Body of pancreas (tissue), 4 donors: ENCODE measurements around the gene NAXE. TPM values are rescaled to one million over a fixed set of nuclear protein-coding genes. Genes with fewer than 3 reads are reported as not detected.

ENCODE experiments used
- ATAC-seq: fragments of 150-250 bp; one replicate; pipeline ENCODE4 v1.9.1; 2016
- DNase-seq, 4 donors: peaks; one replicate each; pipeline ENCODE4 v3.0.0-alpha.2; 2019
- H3K27ac ChIP-seq, 4 donors: fragments of 200-600 bp; sonication (generic); 1 replicate in 3 of 4; 2 replicates in 1 of 4; pipeline versions ENCODE4 v1.5.1 to v1.6.1; 2016 to 2019; ENCODE audit warnings: mild to moderate bottlenecking in 1 of 4, mixed read lengths in 1 of 4, moderate library complexity in 1 of 4
- H3K27me3 ChIP-seq, 2 donors: fragments of 200-600 bp; sonication (generic); one replicate each; pipeline ENCODE4 v1.6.0; 2016; ENCODE audit warnings: mild to moderate bottlenecking in 1 of 2
- H3K36me3 ChIP-seq, 2 donors: fragments of 200-600 bp; sonication (generic); replicated peaks in 1 of 2; 2 replicates each; pipeline ENCODE4 v1.5.1; 2016; ENCODE audit warnings: low read depth in 2 of 2; ENCODE audit not compliant: insufficient read depth in 1 of 2
- H3K4me1 ChIP-seq: fragments of 200-600 bp; sonication (generic); one replicate; pipeline ENCODE4 v1.6.0; 2016
- H3K4me3 ChIP-seq, 2 donors: fragments of 200-600 bp; sonication (generic); 1 replicate in 1 of 2; 2 replicates in 1 of 2; pipeline ENCODE4 v1.5.1; 2016 to 2019
- H3K9me3 ChIP-seq, 3 donors: fragments of 200-600 bp; sonication (generic); 1 replicate in 2 of 3; 2 replicates in 1 of 3; pipeline ENCODE4 v1.5.1; 2016
- CTCF ChIP-seq, 7 experiments: fragments of 450-650 bp in 4 of 7; fragments of 200-600 bp in 3 of 7; sonication (generic) in 3 of 7; IDR thresholded peaks; one replicate each; pipeline ENCODE4 v1.5.1; 2016 to 2019; ENCODE audit warnings: antibody characterized with exemption in 7 of 7
- POLR2A ChIP-seq, 3 donors: fragments of 450-650 bp; IDR thresholded peaks; one replicate each; pipeline ENCODE4 v1.6.1; 2016; ENCODE audit warnings: antibody characterized with exemption in 3 of 3, mild to moderate bottlenecking in 2 of 3
- WGBS, 2 donors: methylation state at CpG; one replicate each; pipeline ENCODE4 v1.1.5; 2017; 5-methylcytosine and 5-hydroxymethylcytosine counted together
- intact Hi-C: fragments of 100-400 bp; cut with DNase I; formaldehyde crosslinking; loops from one replicate; pipeline ENCODE4 v1.15.1; 2023
- total RNA-seq, 2 donors: library from RNA; depleted of rRNA; stranded (reverse); fragments of >200 nt; gene quantifications; one replicate each; pipeline ENCODE4 v1.1.0, GENCODE V29; 2016

Gene NAXE
- total RNA-seq, 2 donors from 2014 or later, result 46.1 to 62.8 TPM

- peak; percentile 25 to 56 (median 36) for DNase-seq
- peaks cover 14% of the 10 kb centered on the region for H3K4me1 ChIP-seq
- H3K4me3 ChIP-seq, result no peak within 1 kb of the TSS
- peak; percentile 51 for ATAC-seq
- no peaks in the 10 kb centered on the region for H3K36me3 ChIP-seq
- H3K27me3 ChIP-seq, result peaks cover 0 to 8% of the 10 kb centered on the region in 2 donors
- intact Hi-C loops, result no loop called here
- TF ChIP-seq POLR2A (IDR thresholded peaks at IDR 0.05), result no peak
- peak in 6 of 7 experiments; percentile 17 to 52 (median 43) for TF ChIP-seq CTCF (IDR thresholded peaks at IDR 0.05)
- no peaks in the 10 kb centered on the region for H3K9me3 ChIP-seq
- WGBS, 2 donors, result 2 to 8% methylated on average over 7 of the region's 7 CpGs
- H3K27ac ChIP-seq, result no peak within 1 kb of the TSS
Measured at GRCh38 chr1:156618853-156619581, 27.4 kb downstream of the NAXE start, which contains the start of gene HAPLN2. HAPLN2 (plus strand) TSS chr1:156619415; CDS start chr1:156623491, 4,076 bp downstream.

- H3K36me3 ChIP-seq, result no peaks in the 10 kb centered on the region
- peaks cover 20% of the 10 kb centered on the region for H3K4me1 ChIP-seq
- TF ChIP-seq POLR2A (IDR thresholded peaks at IDR 0.05), result no peak
- TF ChIP-seq CTCF (IDR thresholded peaks at IDR 0.05), result no peak
- intact Hi-C loops, result no loop called here
- H3K27me3 ChIP-seq, result peaks cover 0 to 13% of the 10 kb centered on the region in 2 donors
- WGBS, 2 donors, result 12 to 14% methylated on average over 6 of the region's 6 CpGs
- H3K27ac ChIP-seq, result no peak overlapping the region
- no peak for DNase-seq
- no peak for ATAC-seq
- no peaks in the 10 kb centered on the region for H3K9me3 ChIP-seq
- no peak overlapping the region for H3K4me3 ChIP-seq
Measured at GRCh38 chr1:156619582-156619955, 28.0 kb downstream of the NAXE start.

GRCh38 chr1:156622581-156623297 lies 31.2 kb downstream of the NAXE start:
- ATAC-seq, result no peak
- WGBS, 2 donors, result 65 to 76% methylated on average over 6 of the region's 6 CpGs
- Histone ChIP-seq H3K36me3 (no peaks in the 10 kb centered on the region), H3K27me3 (peaks cover 0 to 23% of the 10 kb centered on the region in 2 donors), H3K4me3 (no peak overlapping the region), H3K9me3 (no peaks in the 10 kb centered on the region), H3K27ac (no peak overlapping the region), H3K4me1 (peaks cover 19% of the 10 kb centered on the region)
- no peak for DNase-seq
- intact Hi-C loops, result loop anchor here (5.0 kb wide), 1 partner anchor 35 kb away; no protein-coding TSS in a partner anchor
- TF ChIP-seq CTCF (IDR thresholded peaks at IDR 0.05) (no peak), POLR2A (IDR thresholded peaks at IDR 0.05) (no peak)

- 1 to 2% methylated on average over 19 to 85 of the region's 87 CpGs for WGBS, 2 donors
- Histone ChIP-seq H3K36me3 (no peaks in the 10 kb centered on the region), H3K27ac (no peak overlapping the region), H3K4me1 (peaks cover 21% of the 10 kb centered on the region), H3K9me3 (no peaks in the 10 kb centered on the region), H3K27me3 (peaks cover 0 to 23% of the 10 kb centered on the region in 2 donors), H3K4me3 (no peak overlapping the region)
- intact Hi-C loops, result loop anchor here (5.0 kb wide), 1 partner anchor 33 kb away; no protein-coding TSS in a partner anchor
- no peak for TF ChIP-seq POLR2A (IDR thresholded peaks at IDR 0.05)
- TF ChIP-seq CTCF (IDR thresholded peaks at IDR 0.05), result peak in 4 of 7 experiments; percentile 9 to 25 (median 20)
- DNase-seq (peak in 3 of 4 donors; percentile 49 to 53 (median 49)), ATAC-seq (peak; percentile 48)
Measured at GRCh38 chr1:156623946-156624813, 32.6 kb downstream of the NAXE start.
